ENCODE measurements around the gene C2CD4C. TPM values are rescaled to one million over a fixed set of nuclear protein-coding genes. Genes with fewer than 3 reads are reported as not detected.
A peak's percentile ranks its signal among the peaks of the same experiment; 100 is the strongest.

The C2CD4C gene
- polyA plus RNA-seq, 3 donors, result not detected

GRCh38 chr19:456547-457110 lies 47.7 kb upstream of the C2CD4C start:
- no peak for DNase-seq
- H3K79me2 ChIP-seq (ENCODE audit: insufficient read depth, low read length), result no peaks in the 10 kb centered on the region
- no peak overlapping the region for H3K9ac ChIP-seq (ENCODE audit: insufficient read depth, low read length, poor library complexity, severe bottlenecking)
- intact Hi-C loops (cut with micrococcal nuclease), result no loop called here
- peaks cover under 1 to 33% (median 14%) of the 10 kb centered on the region in 7 donors for H3K9me3 Mint-ChIP-seq
- H3K9me3 ChIP-seq (replicated peaks in 1 of 2; ENCODE audit: control insufficient read depth in 1 of 2, insufficient read depth in 1 of 2, low read length in 2 of 2), result peaks cover 5 to 12% of the 10 kb centered on the region in 2 donors
- peaks cover 2% of the 10 kb centered on the region for H3K4me1 Mint-ChIP-seq
- H3K27me3 ChIP-seq (ENCODE audit: control insufficient read depth in 2 of 2, insufficient read depth in 2 of 2, low read length in 2 of 2), result peaks cover 8 to 19% of the 10 kb centered on the region in 2 donors
- no peak overlapping the region for H3K27ac ChIP-seq (ENCODE audit: low read depth in 1 of 2, low read length in 2 of 2)
- H3K27me3 Mint-ChIP-seq (ENCODE audit: low read depth in 3 of 3), result peaks cover 15 to 39% (median 20%) of the 10 kb centered on the region in 3 donors
- WGBS (ENCODE audit: insufficient coverage), result 93% methylated on average over 18 of the region's 18 CpGs
- no peak overlapping the region for H3K4me3 Mint-ChIP-seq
- H3K36me3 Mint-ChIP-seq, result no peaks in the 10 kb centered on the region
- H4K20me1 ChIP-seq (ENCODE audit: insufficient read depth, low read length), result no peaks in the 10 kb centered on the region
- no peaks in the 10 kb centered on the region for H3K4me1 ChIP-seq (ENCODE audit: control insufficient read depth in 1 of 2, insufficient read depth in 2 of 2, low read length in 2 of 2)
- no peak overlapping the region for H3K27ac Mint-ChIP-seq
- no peak for TF ChIP-seq CTCF (IDR thresholded peaks at IDR 0.05)
- H2AFZ ChIP-seq (ENCODE audit: insufficient read depth, low read depth, low read length, poor library complexity, severe bottlenecking), result no peak overlapping the region
- H3K36me3 ChIP-seq (replicated peaks in 1 of 2; ENCODE audit: control insufficient read depth in 1 of 2, insufficient read depth in 2 of 2, low read length in 2 of 2), result no peaks in the 10 kb centered on the region
- H3K4me3 ChIP-seq (replicated peaks in 1 of 3; ENCODE audit: low read depth in 2 of 3, low read length in 3 of 3), result no peak overlapping the region
- no peak overlapping the region for H3K4me2 ChIP-seq (replicated peaks; ENCODE audit: extremely low read depth, low read length, poor library complexity, severe bottlenecking)

GRCh38 chr19:455851-456546 lies 47.1 kb upstream of the C2CD4C start:
- Histone ChIP-seq H2AFZ (ENCODE audit: insufficient read depth, low read depth, low read length, poor library complexity, severe bottlenecking) (no peak overlapping the region), H3K9me3 (replicated peaks in 1 of 2; ENCODE audit: control insufficient read depth in 1 of 2, insufficient read depth in 1 of 2, low read length in 2 of 2) (peaks cover 11 to 18% of the 10 kb centered on the region in 2 donors), H3K27me3 (ENCODE audit: control insufficient read depth in 2 of 2, insufficient read depth in 2 of 2, low read length in 2 of 2) (peaks cover 3 to 13% of the 10 kb centered on the region in 2 donors), H3K4me3 (replicated peaks in 1 of 3; ENCODE audit: low read depth in 2 of 3, low read length in 3 of 3) (no peak overlapping the region), H4K20me1 (ENCODE audit: insufficient read depth, low read length) (no peaks in the 10 kb centered on the region), H3K4me1 (ENCODE audit: control insufficient read depth in 1 of 2, insufficient read depth in 2 of 2, low read length in 2 of 2) (no peaks in the 10 kb centered on the region), H3K9ac (ENCODE audit: insufficient read depth, low read length, poor library complexity, severe bottlenecking) (no peak overlapping the region), H3K79me2 (ENCODE audit: insufficient read depth, low read length) (no peaks in the 10 kb centered on the region), H3K27ac (ENCODE audit: low read depth in 1 of 2, low read length in 2 of 2) (no peak overlapping the region), H3K36me3 (replicated peaks in 1 of 2; ENCODE audit: control insufficient read depth in 1 of 2, insufficient read depth in 2 of 2, low read length in 2 of 2) (no peaks in the 10 kb centered on the region), H3K4me2 (replicated peaks; ENCODE audit: extremely low read depth, low read length, poor library complexity, severe bottlenecking) (no peak overlapping the region)
- H3K36me3 Mint-ChIP-seq, result no peaks in the 10 kb centered on the region
- H3K4me1 Mint-ChIP-seq, result peaks cover 2% of the 10 kb centered on the region
- peaks cover 13 to 34% (median 15%) of the 10 kb centered on the region in 3 donors for H3K27me3 Mint-ChIP-seq (ENCODE audit: low read depth in 3 of 3)
- TF ChIP-seq CTCF (IDR thresholded peaks at IDR 0.05), result no peak
- peaks cover 7 to 38% (median 20%) of the 10 kb centered on the region in 7 donors for H3K9me3 Mint-ChIP-seq
- no peak overlapping the region for H3K4me3 Mint-ChIP-seq
- peak overlapping the region in 1 of 7 donors; percentile 19 for H3K27ac Mint-ChIP-seq
- 91% methylated on average over 24 of the region's 31 CpGs for WGBS (ENCODE audit: insufficient coverage)
- DNase-seq, result no peak
- intact Hi-C loops (cut with micrococcal nuclease), result no loop called here

All from CD14-positive monocyte (primary cell).